Spleen (tissue), 7 donors: ENCODE measurements around the gene KRTAP24-1.

ENCODE experiments used
- CTCF ChIP-seq, 11 experiments: fragments of 200-600 bp in 7 of 11; fragments of 450-650 bp in 4 of 11; sonication (generic) in 4 of 11; IDR thresholded peaks in 8 of 11; conservative IDR thresholded peaks in 3 of 11; 1 replicate in 7 of 11; 2 replicates in 4 of 11; pipeline versions ENCODE4 v1.4.0 to v1.8.0; 2016 to 2021; ENCODE audit warnings: antibody characterized with exemption in 11 of 11, inconsistent platforms in 4 of 11, mild to moderate bottlenecking in 1 of 11
- POLR2A ChIP-seq, 3 donors: fragments of 450-650 bp; IDR thresholded peaks; one replicate each; pipeline ENCODE4 v1.5.1; 2017; ENCODE audit warnings: antibody characterized with exemption in 3 of 3, mild to moderate bottlenecking in 1 of 3
- donor health status: DM: no; HTN: no; CAD: no; lungs with moderate emphysema.
- donor health status: DM: no; HTN: no; CAD: no.
- donor health status: DM: no; HTN: no; CAD: no.

- TF ChIP-seq CTCF (IDR thresholded peaks at IDR 0.05 in 8 of 11, conservative IDR thresholded peaks at IDR 0.05 in 3 of 11): no peak
- no peak for TF ChIP-seq POLR2A (IDR thresholded peaks at IDR 0.05)
Measured at GRCh38 chr21:30248844-30249243, 33.9 kb downstream of the KRTAP24-1 start.
